HEK293T (cell line): ENCODE data around the gene KLF1.

ENCODE experiments used
- CTCF ChIA-PET: fragments of 350-600 bp; formaldehyde crosslinking; extraction: SDS; loops from one replicate; lab custom pipeline; 2021; ENCODE audit warnings: antibody characterized with exemption, inconsistent platforms; lab: Yijun Ruan, JAX
- POLR2A ChIA-PET: fragments of 350-600 bp; formaldehyde crosslinking; extraction: SDS; loops from one replicate; lab custom pipeline; 2020; ENCODE audit warnings: antibody characterized with exemption, inconsistent platforms; lab: Yijun Ruan, JAX
- DNase-seq: peaks from one replicate; pipeline ENCODE4 v3.0.0; 2012; ENCODE audit warnings: mixed read lengths; ENCODE audit errors: extremely low spot score
- ARNT ChIP-seq: fragments of 450-650 bp; IDR thresholded peaks from 2 replicates; pipeline ENCODE4 v1.6.1; 2017; ENCODE audit warnings: mild to moderate bottlenecking
- BHLHE40 ChIP-seq: fragments of 450-650 bp; IDR thresholded peaks from 2 replicates; pipeline ENCODE4 v1.6.1; 2016; ENCODE audit warnings: mild to moderate bottlenecking, moderate library complexity, borderline replicate concordance
- CTBP1 ChIP-seq: fragments of 450-650 bp; IDR thresholded peaks from 2 replicates; pipeline ENCODE4 v1.6.1; 2016; ENCODE audit warnings: borderline replicate concordance
- ELF4 ChIP-seq: fragments of 450-650 bp; IDR thresholded peaks from 2 replicates; pipeline ENCODE4 v1.6.1; 2017; ENCODE audit warnings: antibody characterized with exemption
- FOXA1 ChIP-seq: fragments of 450-650 bp; IDR thresholded peaks from 2 replicates; pipeline ENCODE4 v1.6.1; 2016; ENCODE audit warnings: mild to moderate bottlenecking
- FOXM1 ChIP-seq: fragments of 450-650 bp; IDR thresholded peaks from 2 replicates; pipeline ENCODE4 v1.6.1; 2017; ENCODE audit warnings: mild to moderate bottlenecking, borderline replicate concordance
- HDGF ChIP-seq: fragments of 450-650 bp; IDR thresholded peaks from 2 replicates; pipeline ENCODE4 v1.6.1; 2017; ENCODE audit warnings: antibody characterized with exemption, borderline replicate concordance
- LEF1 ChIP-seq: fragments of 450-650 bp; IDR thresholded peaks from 2 replicates; pipeline ENCODE4 v1.6.1; 2017; ENCODE audit warnings: mild to moderate bottlenecking, borderline replicate concordance
- NFRKB ChIP-seq: fragments of 450-650 bp; IDR thresholded peaks from 2 replicates; pipeline ENCODE4 v1.6.1; 2016; ENCODE audit warnings: mild to moderate bottlenecking, moderate library complexity
- SP1 ChIP-seq: fragments of 450-650 bp; IDR thresholded peaks from 2 replicates; pipeline ENCODE4 v1.6.1; 2017
- SUZ12 ChIP-seq: fragments of 450-650 bp; IDR thresholded peaks from 2 replicates; pipeline ENCODE4 v1.6.1; 2016; ENCODE audit warnings: mild to moderate bottlenecking
- TARDBP ChIP-seq: fragments of 450-650 bp; IDR thresholded peaks from 2 replicates; pipeline ENCODE4 v1.6.1; 2016
- ZNF384 ChIP-seq: fragments of 450-650 bp; IDR thresholded peaks from 2 replicates; pipeline ENCODE4 v1.6.1; 2016
- TF ChIP-seq, protein P1 (sequence below): fragments of 450-650 bp; IDR thresholded peaks from 2 replicates; pipeline ENCODE4 v1.6.1; 2016

Gene KLF1

DNA sequence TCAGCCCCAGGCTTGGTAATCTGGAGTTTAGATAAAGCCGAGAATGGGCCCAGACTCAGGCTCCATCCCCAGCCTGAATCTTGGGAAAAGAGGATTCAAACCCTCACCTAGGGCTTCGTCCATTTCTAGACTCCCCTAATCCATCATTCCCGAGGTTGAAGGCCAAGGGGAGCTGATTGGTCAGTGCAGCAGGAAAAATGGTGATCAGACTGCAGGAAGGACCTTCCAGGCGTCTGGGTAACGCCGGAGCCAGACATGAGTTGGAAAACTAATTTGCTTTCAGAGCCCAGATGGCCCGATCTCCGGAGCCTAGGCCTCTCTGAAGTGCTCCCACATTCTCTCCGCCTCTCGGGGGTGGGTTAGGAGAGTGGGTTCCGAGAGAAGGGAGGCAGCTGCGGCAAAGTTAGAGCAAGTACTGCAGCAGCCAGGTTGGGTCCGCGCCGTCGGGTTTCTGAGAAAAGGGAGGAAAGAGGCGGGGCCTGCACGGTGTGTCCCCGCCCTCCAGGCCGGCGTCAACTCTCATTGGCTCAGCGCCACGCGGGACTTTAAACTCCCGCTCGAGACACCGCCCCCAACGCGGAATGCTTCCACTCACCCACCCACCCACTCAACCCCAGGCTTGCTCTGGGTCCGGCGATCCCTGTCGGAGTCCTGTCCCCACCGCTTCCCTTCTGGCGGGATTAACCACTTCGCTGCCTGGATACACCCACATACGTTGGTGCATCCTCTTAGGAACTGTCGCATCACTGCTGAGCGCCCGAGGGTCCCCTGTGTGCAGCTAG lies 51.8 kb downstream of the KLF1 start:
- CTCF ChIA-PET: interaction anchor here (0.7 to 1.2 kb wide), 3 partner anchors 12 to 150 kb away, joined by 3 to 8 read pairs (median 5); no protein-coding TSS in a partner anchor
- peak; percentile 61 for DNase-seq
- POLR2A ChIA-PET: interaction anchor here (1.1 to 1.2 kb wide), 2 partner anchors 29 to 111 kb away, joined by 3 to 4 read pairs; partner anchors contain the start of genes RAD23A and RNASEH2A
- TF ChIP-seq TARDBP: no peak
- no peak for TF ChIP-seq SUZ12
- no peak for TF ChIP-seq HDGF
- TF ChIP-seq ELF4: no peak
- TF ChIP-seq ZNF384: no peak
- no peak for TF ChIP-seq BHLHE40
- TF ChIP-seq FOXA1: no peak
- no peak for TF ChIP-seq NFRKB
- TF ChIP-seq, protein P1, sequence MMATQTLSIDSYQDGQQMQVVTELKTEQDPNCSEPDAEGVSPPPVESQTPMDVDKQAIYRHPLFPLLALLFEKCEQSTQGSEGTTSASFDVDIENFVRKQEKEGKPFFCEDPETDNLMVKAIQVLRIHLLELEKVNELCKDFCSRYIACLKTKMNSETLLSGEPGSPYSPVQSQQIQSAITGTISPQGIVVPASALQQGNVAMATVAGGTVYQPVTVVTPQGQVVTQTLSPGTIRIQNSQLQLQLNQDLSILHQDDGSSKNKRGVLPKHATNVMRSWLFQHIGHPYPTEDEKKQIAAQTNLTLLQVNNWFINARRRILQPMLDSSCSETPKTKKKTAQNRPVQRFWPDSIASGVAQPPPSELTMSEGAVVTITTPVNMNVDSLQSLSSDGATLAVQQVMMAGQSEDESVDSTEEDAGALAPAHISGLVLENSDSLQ: no peak
- no peak for TF ChIP-seq SP1
- no peak for TF ChIP-seq CTBP1
- no peak for TF ChIP-seq FOXM1
- no peak for TF ChIP-seq ARNT
- no peak for TF ChIP-seq LEF1

DNA sequence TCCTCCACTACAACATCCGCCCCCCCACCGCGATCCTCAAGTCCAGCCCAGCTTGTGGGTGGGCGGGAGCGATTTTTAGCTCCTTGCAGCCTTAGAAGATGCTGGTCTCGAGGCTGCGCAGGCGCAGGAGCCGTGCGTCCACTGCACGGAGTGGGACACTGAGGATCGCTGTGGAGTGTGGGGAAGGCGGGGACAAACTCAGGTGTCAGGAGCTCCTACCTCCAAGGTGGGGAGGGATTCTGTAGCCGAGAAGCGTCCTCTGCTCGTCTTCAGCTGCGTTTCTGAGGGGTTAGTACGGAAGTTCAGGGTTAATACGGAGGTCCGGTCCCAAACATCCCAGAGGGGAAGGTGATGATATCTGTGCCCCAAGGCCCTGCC lies 52.4 kb downstream of the KLF1 start, which contains the start of gene RTBDN:
RTBDN (minus strand) TSS at position 14 of the 378 bp plus-strand sequence. CDS start 4,600 bp downstream, outside the sequence.
- ChIA-PET CTCF (interaction anchor here (1.1 to 1.2 kb wide), 2 partner anchors 12 to 13 kb away, joined by 3 to 5 read pairs; no protein-coding TSS in a partner anchor), POLR2A (interaction anchor here (0.5 to 1.2 kb wide), 4 partner anchors 9 to 318 kb away, joined by 3 to 4 read pairs (median 3); partner anchors contain the start of genes RAD23A and RNASEH2A)
- no peak for DNase-seq
- no peak for TF ChIP-seq ELF4
